HG03095 (cell line): ENCODE data around the gene EPGN.
A peak's percentile ranks its signal among the peaks of the same experiment; 100 is the strongest.
"Not testable (repeated sequence)": the region's sequence is repeated elsewhere in the genome, so short reads cannot be mapped to it uniquely, and the experiment has no call there.

Experiments
- ATAC-seq: cut with Tn5 transposase; IDR thresholded peaks from one replicate; pipeline ENCODE4 v1.9.1; 2021; ENCODE audit warnings: moderate library complexity; ENCODE audit not compliant: unreplicated experiment

EPGN gene

DNA sequence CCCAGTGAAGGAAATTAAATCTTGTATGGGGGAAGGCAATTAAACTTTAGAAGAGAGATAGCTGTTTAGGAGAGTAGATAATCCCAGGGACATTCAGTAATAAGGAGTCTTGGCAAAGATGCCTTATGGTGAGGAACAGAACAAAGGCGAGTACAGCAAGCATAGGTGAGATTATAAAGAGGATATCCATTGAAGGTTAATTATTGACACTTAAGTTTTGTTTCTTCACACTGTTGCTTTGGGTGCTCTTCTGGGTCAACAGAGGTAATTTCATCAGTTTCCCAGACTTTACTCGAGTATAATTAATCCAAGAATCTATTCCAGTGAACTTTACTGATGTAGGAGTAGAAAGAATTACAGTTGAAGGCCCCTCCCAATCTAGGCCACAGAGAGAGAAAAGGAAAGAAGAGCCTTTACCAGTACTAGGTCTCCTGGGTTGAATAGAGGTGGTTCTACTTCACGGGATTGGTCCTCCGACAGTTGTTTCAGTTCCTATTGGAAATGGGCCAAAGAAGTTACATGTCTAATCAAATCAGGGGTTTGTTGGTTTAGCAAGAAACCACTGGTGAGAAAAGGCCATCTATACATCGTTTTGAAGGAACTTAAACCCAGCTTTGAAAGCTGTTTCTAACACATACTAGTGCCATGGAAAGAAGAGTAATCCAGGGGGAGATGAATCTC is 27.2 kb downstream of the EPGN start:
- ATAC-seq = peak; percentile 80

DNA sequence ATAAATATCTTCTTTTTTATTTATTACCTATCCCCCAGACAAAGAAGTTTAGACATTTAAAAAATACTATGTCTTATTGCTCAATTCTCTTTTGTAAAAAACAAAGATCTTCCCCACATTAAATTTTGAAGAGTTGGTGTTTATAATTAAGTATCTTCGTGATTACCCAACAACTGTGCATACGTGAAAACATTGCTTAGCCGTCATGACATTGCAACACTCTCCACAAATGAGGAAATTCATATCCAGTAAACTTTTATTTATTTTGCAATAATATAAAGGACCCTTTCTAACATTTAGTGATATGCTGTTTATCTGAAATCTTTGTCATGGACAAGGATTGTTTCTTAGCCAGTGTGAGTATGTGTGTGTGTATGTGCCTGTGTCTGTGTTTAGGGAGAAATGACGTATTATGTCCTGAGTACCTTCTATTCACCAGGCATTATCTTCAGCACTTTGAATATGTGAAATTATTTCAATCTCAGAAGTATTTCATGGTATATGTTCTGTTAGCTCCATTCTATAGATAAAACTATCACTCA is 30.6 kb downstream of the EPGN start:
- no peak for ATAC-seq

DNA sequence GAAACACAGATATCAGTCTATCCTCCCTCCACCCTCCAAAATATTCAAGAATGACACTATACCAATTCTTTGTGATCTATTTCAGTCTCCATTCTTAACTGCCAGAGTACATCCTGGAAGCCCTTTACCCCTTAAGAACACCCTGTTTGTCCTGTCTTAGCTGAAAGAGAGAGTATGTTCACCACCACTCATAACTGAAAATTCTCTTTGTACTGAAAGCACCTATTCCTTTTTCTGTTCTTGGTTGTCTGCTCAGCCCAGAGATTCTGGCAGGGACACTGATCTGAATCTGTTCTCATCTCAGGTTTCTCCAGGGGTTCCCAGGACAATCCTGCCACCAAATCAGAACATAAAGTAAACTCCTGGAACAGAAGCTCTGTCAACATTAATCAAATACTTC is 31.2 kb downstream of the EPGN start:
- ATAC-seq = no peak

DNA sequence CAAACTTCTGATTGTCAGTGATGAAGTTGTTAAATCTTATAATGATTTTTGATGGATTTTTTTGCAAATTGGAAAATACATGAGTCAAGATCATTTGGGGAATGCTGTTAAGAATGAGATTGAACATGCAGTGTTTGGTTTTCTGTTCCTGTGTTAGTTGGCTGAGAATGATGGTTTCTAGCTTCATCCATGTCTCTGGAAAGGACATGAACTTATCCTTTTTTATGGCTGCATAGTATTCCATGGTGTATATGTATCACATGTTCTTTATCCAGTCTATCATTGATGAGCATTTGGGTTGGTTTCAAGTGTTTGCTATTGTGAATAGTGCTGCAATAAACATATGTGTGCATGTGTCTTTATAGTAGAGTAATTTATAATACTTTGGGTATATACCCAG is 32.2 kb downstream of the EPGN start:
- not testable (repeated sequence) for ATAC-seq

DNA sequence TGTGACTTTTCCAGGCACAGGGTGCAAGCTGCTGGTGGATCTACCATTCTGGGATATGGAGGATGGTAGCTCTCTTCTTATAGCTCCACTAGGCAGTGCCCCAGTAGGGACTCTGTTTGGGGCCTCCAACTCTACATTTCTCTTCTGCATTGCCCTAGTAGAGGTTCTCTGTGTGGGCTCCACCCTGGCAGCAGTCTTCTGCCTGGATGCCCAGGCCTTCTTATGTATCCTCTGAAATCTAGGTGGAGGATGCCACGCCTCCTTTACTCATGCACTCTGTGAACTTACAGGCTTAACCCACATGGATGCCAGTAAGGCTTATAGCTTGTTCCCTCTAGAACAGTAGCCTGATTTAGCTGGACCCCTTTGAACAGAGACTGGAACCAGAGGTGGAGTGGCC is 35.8 kb downstream of the EPGN start:
- no peak for ATAC-seq

DNA sequence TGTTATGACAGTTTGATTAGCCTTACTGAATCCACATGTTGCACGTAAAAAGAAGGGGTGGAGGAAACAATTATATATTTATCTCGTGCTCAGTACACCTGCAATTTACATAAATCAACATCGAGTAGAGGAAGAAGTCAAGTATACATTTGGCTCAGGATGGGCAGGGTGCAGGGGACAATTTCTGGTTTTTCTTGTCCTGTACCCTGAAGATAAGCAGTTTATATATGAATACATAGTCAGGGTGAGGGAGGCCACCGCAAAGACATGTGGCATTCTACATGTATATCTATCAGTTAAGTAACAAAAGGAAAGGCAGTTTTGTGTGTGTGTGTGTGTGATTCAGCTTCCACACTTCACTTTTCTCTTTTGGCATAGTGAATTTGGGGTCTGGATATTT is 45.6 kb downstream of the EPGN start:
- ATAC-seq = no peak

GRCh38 chr4:74357965-74358364 is 49.7 kb downstream of the EPGN start:
- no peak for ATAC-seq

DNA sequence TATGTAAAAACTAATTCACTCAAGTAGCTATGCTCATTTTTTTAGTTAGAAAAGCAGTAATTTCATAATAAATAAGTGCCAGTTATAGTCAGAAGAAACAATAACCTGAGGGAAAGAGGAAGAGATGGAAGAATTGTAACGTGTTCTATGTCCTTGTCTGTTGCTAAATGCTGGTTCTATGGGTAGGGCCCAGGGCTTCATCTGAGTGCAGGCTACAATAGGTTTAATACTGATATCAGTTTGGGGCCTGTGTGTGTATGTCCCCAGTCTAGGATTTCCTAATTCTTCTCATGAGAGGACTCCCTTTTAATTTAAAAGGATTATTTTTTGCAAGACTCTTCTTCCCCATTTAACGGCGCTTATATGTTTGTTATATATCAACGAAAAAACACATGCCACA is 53.4 kb downstream of the EPGN start:
- ATAC-seq = no peak

DNA sequence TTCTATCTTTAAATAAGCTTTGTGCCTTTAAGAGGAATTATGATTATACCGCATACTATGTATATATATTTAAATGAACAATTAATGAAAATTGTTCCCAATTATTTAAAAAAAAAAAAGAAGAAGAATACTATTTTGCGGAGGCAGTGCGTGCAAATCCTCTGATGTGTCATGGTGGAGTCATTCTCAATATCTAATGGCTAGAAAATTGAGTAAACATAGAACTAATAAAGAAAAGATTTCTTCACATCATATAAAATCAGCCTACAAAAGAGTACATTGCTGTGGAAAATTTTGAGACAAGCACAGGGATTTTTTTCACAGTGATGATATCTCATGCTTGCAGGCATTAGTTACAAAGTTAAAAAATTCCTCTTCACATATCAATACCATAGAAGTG is 54.1 kb downstream of the EPGN start:
- ATAC-seq = no peak

GRCh38 chr4:74364256-74364651 is 56.0 kb downstream of the EPGN start:
- ATAC-seq = no peak

DNA sequence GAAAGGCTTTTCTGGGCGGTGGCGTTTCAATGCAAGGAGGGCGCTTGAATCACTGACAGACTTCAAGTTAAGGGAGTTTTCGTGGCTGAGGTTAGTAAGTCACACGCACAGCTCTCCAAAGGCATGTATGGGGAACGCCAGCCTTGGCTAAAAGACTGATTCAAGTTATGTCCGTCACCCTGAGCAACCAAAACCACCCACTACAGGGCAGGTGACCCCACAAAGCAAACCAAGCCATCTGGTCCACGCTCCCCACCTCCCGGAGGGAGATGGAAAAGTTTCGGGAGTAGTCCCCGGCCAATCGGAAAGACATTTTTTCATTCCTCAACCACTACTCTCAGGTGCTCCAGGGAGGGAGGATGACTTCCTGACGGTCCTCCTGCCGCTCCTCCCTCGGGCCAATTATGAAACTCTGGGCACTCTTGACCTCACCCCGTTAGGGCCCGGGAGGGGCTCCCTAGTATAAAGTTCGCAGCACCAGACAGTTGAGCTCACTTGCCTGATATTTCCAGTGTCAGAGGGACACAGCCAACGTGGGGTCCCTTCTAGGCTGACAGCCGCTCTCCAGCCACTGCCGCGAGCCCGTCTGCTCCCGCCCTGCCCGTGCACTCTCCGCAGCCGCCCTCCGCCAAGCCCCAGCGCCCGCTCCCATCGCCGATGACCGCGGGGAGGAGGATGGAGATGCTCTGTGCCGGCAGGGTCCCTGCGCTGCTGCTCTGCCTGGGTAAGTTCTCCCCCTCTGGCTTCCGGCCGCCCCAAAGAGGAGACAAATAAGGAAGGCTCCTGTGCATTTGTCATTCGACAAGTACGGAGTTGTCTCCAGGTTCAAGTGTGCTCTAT is 56.6 kb downstream of the EPGN start, which contains the start of gene EREG:
Gene EREG, plus strand, starts transcription at position 494 of the 840 bp plus-strand sequence. Its CDS starts 164 bp downstream, at position 658.
- peak; percentile 42 for ATAC-seq

GRCh38 chr4:74365761-74366160 is 57.5 kb downstream of the EPGN start:
- no peak for ATAC-seq
